Measurements from ENCODE around the gene SP6.

The SP6 gene

GRCh38 chr17:47875011-47875985 lies 24.3 kb upstream of the SP6 start:
- TF ChIP-seq, protein P1, sequence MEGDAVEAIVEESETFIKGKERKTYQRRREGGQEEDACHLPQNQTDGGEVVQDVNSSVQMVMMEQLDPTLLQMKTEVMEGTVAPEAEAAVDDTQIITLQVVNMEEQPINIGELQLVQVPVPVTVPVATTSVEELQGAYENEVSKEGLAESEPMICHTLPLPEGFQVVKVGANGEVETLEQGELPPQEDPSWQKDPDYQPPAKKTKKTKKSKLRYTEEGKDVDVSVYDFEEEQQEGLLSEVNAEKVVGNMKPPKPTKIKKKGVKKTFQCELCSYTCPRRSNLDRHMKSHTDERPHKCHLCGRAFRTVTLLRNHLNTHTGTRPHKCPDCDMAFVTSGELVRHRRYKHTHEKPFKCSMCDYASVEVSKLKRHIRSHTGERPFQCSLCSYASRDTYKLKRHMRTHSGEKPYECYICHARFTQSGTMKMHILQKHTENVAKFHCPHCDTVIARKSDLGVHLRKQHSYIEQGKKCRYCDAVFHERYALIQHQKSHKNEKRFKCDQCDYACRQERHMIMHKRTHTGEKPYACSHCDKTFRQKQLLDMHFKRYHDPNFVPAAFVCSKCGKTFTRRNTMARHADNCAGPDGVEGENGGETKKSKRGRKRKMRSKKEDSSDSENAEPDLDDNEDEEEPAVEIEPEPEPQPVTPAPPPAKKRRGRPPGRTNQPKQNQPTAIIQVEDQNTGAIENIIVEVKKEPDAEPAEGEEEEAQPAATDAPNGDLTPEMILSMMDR (IDR thresholded peaks at IDR 0.05; ENCODE audit: insufficient read depth, low read length, missing control alignments) = no peak
- ChIA-PET CTCF (interaction anchor here (1.0 to 10.4 kb wide), 7 partner anchors 9 to 34 kb away, joined by 3 to 82 read pairs (median 6); partner anchors contain the start of gene SCRN2), POLR2A (no interaction called here)
- H3K4me3 ChIP-seq (ENCODE audit: low read depth, low read length) = no peak overlapping the region
- DNase-seq (ENCODE audit: low read depth, low spot score) = no peak

DNA sequence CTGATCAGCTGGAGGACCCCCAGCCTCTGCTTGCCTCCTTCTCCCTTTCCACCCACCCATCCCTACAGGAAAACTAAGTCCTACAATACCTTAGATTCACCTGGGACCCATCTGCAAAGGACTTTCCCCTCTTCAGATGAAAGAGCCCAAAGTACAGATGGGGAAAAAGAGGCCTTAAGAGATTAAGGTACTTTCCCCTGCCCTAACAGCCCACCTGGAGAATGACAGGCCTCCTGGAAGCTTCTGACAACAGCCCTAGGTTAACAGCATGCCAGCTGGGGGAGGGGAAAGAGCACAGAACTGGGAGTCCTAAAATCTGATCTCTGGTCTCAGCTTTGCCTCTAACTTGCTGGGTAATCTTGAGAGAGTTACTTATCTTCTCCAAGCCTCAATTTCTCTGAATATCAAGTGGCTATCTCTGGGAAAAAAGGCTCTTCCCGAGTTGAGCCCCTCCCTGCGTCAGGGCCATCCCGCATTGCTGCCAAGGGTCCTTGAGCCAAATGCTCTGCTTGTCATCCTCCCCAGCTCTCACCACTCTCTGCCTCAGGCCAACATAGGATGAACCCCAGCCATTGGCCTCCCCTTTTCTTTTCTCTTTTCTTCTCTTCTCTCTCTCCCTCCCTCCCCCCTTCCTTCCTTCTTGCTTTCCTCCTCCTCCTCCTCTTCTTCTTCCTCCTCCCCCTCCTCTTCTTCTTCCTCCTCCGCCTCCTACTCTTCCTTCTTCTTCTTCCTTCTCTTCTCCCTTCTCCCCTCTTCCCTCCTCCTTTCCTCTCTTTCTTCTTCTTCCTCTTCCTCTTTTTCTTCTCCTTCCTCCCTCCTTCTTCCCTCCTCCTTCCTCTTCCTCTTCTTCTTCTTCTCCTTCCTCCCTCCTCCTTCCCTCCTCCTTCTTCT lies 22.5 kb upstream of the SP6 start:
- TF ChIP-seq, protein P1 (IDR thresholded peaks at IDR 0.05; ENCODE audit: insufficient read depth, low read length, missing control alignments) = no peak
- CTCF ChIA-PET = interaction anchor here (1.2 to 10.4 kb wide), 5 partner anchors 12 to 33 kb away, joined by 3 to 82 read pairs (median 4); partner anchors contain the start of genes SCRN2 and SP6
- POLR2A ChIA-PET = no interaction called here
- no peak overlapping the region for H3K4me3 ChIP-seq (ENCODE audit: low read depth, low read length)
- DNase-seq (ENCODE audit: low read depth, low spot score) = no peak

- POLR2A ChIA-PET = no interaction called here
- no peak overlapping the region for H3K4me3 ChIP-seq (ENCODE audit: low read depth, low read length)
- CTCF ChIA-PET = interaction anchor here (0.7 to 10.4 kb wide), 5 partner anchors 12 to 32 kb away, joined by 3 to 82 read pairs (median 4); partner anchors contain the start of gene SCRN2
Observed at GRCh38 chr17:47872651-47873161, 21.7 kb upstream of the SP6 start.

GRCh38 chr17:47872019-47872650 lies 21.2 kb upstream of the SP6 start:
- POLR2A ChIA-PET = interaction anchor here (0.6 to 1.0 kb wide), 3 partner anchors 19 to 99 kb away, joined by 3 read pairs; partner anchors contain the start of genes CDK5RAP3 and SP2
- CTCF ChIA-PET = interaction anchor here (0.7 to 10.4 kb wide), 7 partner anchors 13 to 31 kb away, joined by 3 to 82 read pairs (median 4); partner anchors contain the start of genes SCRN2 and SP2
- DNase-seq (ENCODE audit: low read depth, low spot score) = no peak

More at GRCh38 chr17:47872651-47873161, 21.7 kb upstream of the SP6 start:
- no peak for DNase-seq (ENCODE audit: low read depth, low spot score)
- TF ChIP-seq, protein P1 (IDR thresholded peaks at IDR 0.05; ENCODE audit: insufficient read depth, low read length, missing control alignments) = no peak

DNA sequence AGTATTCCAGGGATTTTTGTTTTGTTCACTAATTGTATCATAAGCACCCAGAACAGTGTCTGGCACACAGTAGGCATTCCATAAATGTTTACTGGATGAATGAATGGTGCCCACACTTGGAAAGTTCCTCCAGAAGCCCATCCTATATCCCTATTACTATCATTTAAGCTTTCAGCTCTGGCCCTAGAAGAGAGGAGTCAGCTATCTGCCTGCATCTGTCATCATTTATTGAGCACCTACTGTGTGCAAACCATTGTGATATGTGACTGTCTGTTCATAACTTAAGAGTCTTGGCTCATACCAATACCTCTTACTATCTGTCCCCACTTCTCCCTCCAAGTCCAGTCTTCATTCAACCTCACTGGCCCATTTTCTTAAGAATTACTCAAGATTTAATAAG lies 20.1 kb upstream of the SP6 start:
- TF ChIP-seq, protein P1 (IDR thresholded peaks at IDR 0.05; ENCODE audit: insufficient read depth, low read length, missing control alignments) = no peak
- POLR2A ChIA-PET = interaction anchor here (0.6 to 1.0 kb wide), 2 partner anchors 17 to 100 kb away, joined by 3 read pairs; partner anchors contain the start of gene CDK5RAP3
- H3K4me3 ChIP-seq (ENCODE audit: low read depth, low read length) = no peak overlapping the region
- CTCF ChIA-PET = interaction anchor here (0.8 to 10.4 kb wide), 7 partner anchors 15 to 30 kb away, joined by 4 to 82 read pairs (median 6); partner anchors contain the start of genes SCRN2 and SP2
- DNase-seq (ENCODE audit: low read depth, low spot score) = no peak

More at GRCh38 chr17:47872019-47872650, 21.2 kb upstream of the SP6 start:
- TF ChIP-seq, protein P1 (IDR thresholded peaks at IDR 0.05; ENCODE audit: insufficient read depth, low read length, missing control alignments) = no peak
- no peak overlapping the region for H3K4me3 ChIP-seq (ENCODE audit: low read depth, low read length)
